IMR-90 (cell line): Measurements from ENCODE around the gene IRS2.

Experiments used
- CHD1 ChIP-seq: IDR thresholded peaks from 2 replicates; pipeline ENCODE4 v1.6.1; 2012; ENCODE audit warnings: low read depth, low read length, improper control_type of control experiment
- FOS ChIP-seq: fragments of 150-350 bp; IDR thresholded peaks from 2 replicates; pipeline ENCODE4 v1.6.1; 2016; ENCODE audit warnings: low read depth, low read length
- MAZ ChIP-seq: IDR thresholded peaks from 2 replicates; pipeline ENCODE4 v1.6.1; 2012; ENCODE audit warnings: low read depth, mild to moderate bottlenecking, low read length, improper control_type of control experiment, moderate library complexity, borderline replicate concordance
- MXI1 ChIP-seq: IDR thresholded peaks from 2 replicates; pipeline ENCODE4 v1.6.1; 2012; ENCODE audit warnings: low read depth, mild to moderate bottlenecking, low read length, moderate library complexity, borderline replicate concordance
- POLR2A ChIP-seq: IDR thresholded peaks from 2 replicates; pipeline ENCODE4 v1.6.1; 2012; ENCODE audit warnings: mild to moderate bottlenecking, low read depth, low read length
- RFX5 ChIP-seq: IDR thresholded peaks from 2 replicates; pipeline ENCODE4 v1.8.0; 2012; ENCODE audit warnings: low read depth, mild to moderate bottlenecking, low read length, moderate library complexity
- SMC3 ChIP-seq: fragments of 150-350 bp; IDR thresholded peaks from 2 replicates; pipeline ENCODE4 v1.6.1; 2016; ENCODE audit warnings: low read depth, mild to moderate bottlenecking, antibody characterized with exemption, low read length, moderate library complexity
- TF ChIP-seq, protein P1 (sequence below): conservative IDR thresholded peaks from 2 replicates; pipeline ENCODE4 v1.5.1; 2012; ENCODE audit warnings: mild to moderate bottlenecking, low read depth, low read length, improper control_type of control experiment

DNA sequence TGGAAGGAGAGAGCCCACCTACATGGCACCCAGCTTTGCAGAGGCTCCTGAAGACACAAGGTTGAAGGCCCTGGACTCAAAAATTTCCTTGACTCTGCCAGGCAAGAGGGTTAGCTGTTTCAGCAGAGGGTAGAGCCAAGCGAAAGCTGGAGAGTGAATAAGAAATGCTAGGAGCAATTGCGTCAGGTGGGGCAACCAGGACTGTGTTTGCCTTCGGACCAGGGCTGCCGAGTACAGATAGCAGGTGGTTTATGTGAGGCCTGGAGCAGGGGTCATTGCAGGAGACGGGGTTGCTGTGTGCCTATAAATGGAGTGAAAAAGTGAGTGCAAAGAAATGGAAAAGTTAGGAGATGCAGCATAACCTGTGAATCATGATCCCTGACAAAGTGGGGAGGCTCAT is 59.1 kb downstream of the IRS2 start:
- TF ChIP-seq, protein P1, sequence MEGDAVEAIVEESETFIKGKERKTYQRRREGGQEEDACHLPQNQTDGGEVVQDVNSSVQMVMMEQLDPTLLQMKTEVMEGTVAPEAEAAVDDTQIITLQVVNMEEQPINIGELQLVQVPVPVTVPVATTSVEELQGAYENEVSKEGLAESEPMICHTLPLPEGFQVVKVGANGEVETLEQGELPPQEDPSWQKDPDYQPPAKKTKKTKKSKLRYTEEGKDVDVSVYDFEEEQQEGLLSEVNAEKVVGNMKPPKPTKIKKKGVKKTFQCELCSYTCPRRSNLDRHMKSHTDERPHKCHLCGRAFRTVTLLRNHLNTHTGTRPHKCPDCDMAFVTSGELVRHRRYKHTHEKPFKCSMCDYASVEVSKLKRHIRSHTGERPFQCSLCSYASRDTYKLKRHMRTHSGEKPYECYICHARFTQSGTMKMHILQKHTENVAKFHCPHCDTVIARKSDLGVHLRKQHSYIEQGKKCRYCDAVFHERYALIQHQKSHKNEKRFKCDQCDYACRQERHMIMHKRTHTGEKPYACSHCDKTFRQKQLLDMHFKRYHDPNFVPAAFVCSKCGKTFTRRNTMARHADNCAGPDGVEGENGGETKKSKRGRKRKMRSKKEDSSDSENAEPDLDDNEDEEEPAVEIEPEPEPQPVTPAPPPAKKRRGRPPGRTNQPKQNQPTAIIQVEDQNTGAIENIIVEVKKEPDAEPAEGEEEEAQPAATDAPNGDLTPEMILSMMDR: no peak
- no peak for TF ChIP-seq FOS
- TF ChIP-seq SMC3: no peak
- TF ChIP-seq CHD1: no peak
- no peak for TF ChIP-seq POLR2A
- TF ChIP-seq MXI1: no peak
- TF ChIP-seq MAZ: no peak
- no peak for TF ChIP-seq RFX5
